Keratinocyte (primary cell): ENCODE results near the gene ATP12A. TPM values are rescaled to one million over a fixed set of nuclear protein-coding genes. Genes with fewer than 3 reads are reported as not detected.
A peak's percentile ranks its signal among the peaks of the same experiment; 100 is the strongest.

Experiments
- DNase-seq: peaks from one replicate; pipeline ENCODE4 v3.0.0-alpha.2; 2011; ENCODE audit warnings: low read depth, missing footprints, low spot score
- FAIRE-seq: peaks from 2 replicates; lab custom pipeline; 2011; peaks lifted over from hg19 to GRCh38; lab: Jason Lieb, UNC
- H2AFZ ChIP-seq: 2 replicates; pipeline ENCODE4 v1.6.0; 2012; ENCODE audit warnings: low read length, control low read depth, inconsistent platforms; ENCODE audit not compliant: control insufficient read depth
- H3K27ac ChIP-seq: 2 replicates; pipeline ENCODE4 v1.5.1; 2011; ENCODE audit warnings: low read length; ENCODE audit not compliant: control insufficient read depth, insufficient read depth
- H3K27me3 ChIP-seq: 3 replicates; pipeline ENCODE4 v1.6.0; 2011; ENCODE audit warnings: low read length; ENCODE audit not compliant: control insufficient read depth, insufficient read depth; ENCODE audit errors: extremely low read depth
- H3K36me3 ChIP-seq, 2 experiments: 2 replicates in 1 of 2; 3 replicates in 1 of 2; pipeline ENCODE4 v1.5.1; 2011; ENCODE audit warnings: low read length in 2 of 2, mild to moderate bottlenecking in 1 of 2; ENCODE audit not compliant: control insufficient read depth in 2 of 2, insufficient read depth in 2 of 2; ENCODE audit errors: extremely low read depth in 1 of 2
- H3K4me1 ChIP-seq: 3 replicates; pipeline ENCODE4 v1.5.1; 2011; ENCODE audit warnings: low read length; ENCODE audit not compliant: control insufficient read depth, insufficient read depth; ENCODE audit errors: extremely low read depth
- H3K4me2 ChIP-seq: 3 replicates; pipeline ENCODE4 v1.6.0; 2011; ENCODE audit warnings: low read depth, low read length; ENCODE audit not compliant: control insufficient read depth, insufficient read depth; ENCODE audit errors: extremely low read depth
- H3K4me3 ChIP-seq, 3 experiments: fragments of 200-600 bp in 1 of 3; sonication (generic) in 1 of 3; 2 replicates in 2 of 3; 3 replicates in 1 of 3; pipeline ENCODE4 v1.5.1; 2011 to 2016; ENCODE audit warnings: low read length in 3 of 3, mild to moderate bottlenecking in 3 of 3, control low read depth in 2 of 3, inconsistent platforms in 1 of 3, low read depth in 1 of 3, mixed read lengths in 1 of 3, mixed run types in 1 of 3, moderate library complexity in 1 of 3; ENCODE audit not compliant: control insufficient read depth in 2 of 3, insufficient read depth in 2 of 3; ENCODE audit errors: extremely low read depth in 1 of 3
- H3K79me2 ChIP-seq: 2 replicates; pipeline ENCODE4 v1.6.0; 2012; ENCODE audit warnings: low read length; ENCODE audit not compliant: control insufficient read depth, insufficient read depth
- H3K9ac ChIP-seq: 3 replicates; pipeline ENCODE4 v1.6.0; 2011; ENCODE audit warnings: low read length; ENCODE audit not compliant: control insufficient read depth, insufficient read depth; ENCODE audit errors: extremely low read depth
- H3K9me1 ChIP-seq: 3 replicates; pipeline ENCODE4 v1.6.0; 2011; ENCODE audit warnings: low read length; ENCODE audit not compliant: control insufficient read depth, insufficient read depth; ENCODE audit errors: extremely low read depth
- H3K9me3 ChIP-seq: 2 replicates; pipeline ENCODE4 v1.5.1; 2012; ENCODE audit warnings: low read depth, low read length; ENCODE audit not compliant: control insufficient read depth
- H4K20me1 ChIP-seq: 3 replicates; pipeline ENCODE4 v1.6.0; 2011; ENCODE audit warnings: low read length; ENCODE audit not compliant: control insufficient read depth, insufficient read depth; ENCODE audit errors: extremely low read depth
- EZH2 ChIP-seq: IDR thresholded peaks from one replicate; pipeline ENCODE4 v1.6.1; 2012; ENCODE audit warnings: inconsistent platforms, mild to moderate bottlenecking, low read length, moderate library complexity
- dilution Hi-C: fragments of 300-500 bp; cut with MboI; formaldehyde crosslinking; loops from one replicate; pipeline ENCODE4 v1.7.0; 2020; ENCODE audit warnings: low sequenced_read_pairs; ENCODE audit not compliant: extremely low pct_ligation_motif_present
- polyA plus RNA-seq, 5 experiments: library from polyadenylated mRNA; depleted of rRNA in 3 of 5; stranded (reverse) in 3 of 5; stranded (forward) in 1 of 5; unstranded in 1 of 5; fragments of >200 nt; gene quantifications; 1 replicate in 1 of 5; 2 replicates in 3 of 5; 3 replicates in 1 of 5; pipeline versions ENCODE4 v1.2.1 to v1.2.3, GENCODE V29; 2011 to 2012; ENCODE audit warnings: missing spikeins in 2 of 5, low read depth in 1 of 5, low replicate concordance in 1 of 5
- TF ChIP-seq, protein P1 (sequence below), 3 experiments: IDR thresholded peaks in 1 of 3; conservative IDR thresholded peaks in 1 of 3; optimal IDR thresholded peaks in 1 of 3; 2 replicates in 2 of 3; 3 replicates in 1 of 3; pipeline versions ENCODE3 to v1.5.1; 2011; ENCODE audit warnings: low read length in 3 of 3, mild to moderate bottlenecking in 3 of 3, moderate library complexity in 2 of 3, control low read depth in 1 of 3, inconsistent platforms in 1 of 3; ENCODE audit not compliant: insufficient read depth in 2 of 3; ENCODE audit errors: extremely low read depth in 1 of 3

ATP12A gene
- polyA plus RNA-seq, 1 donor (not counting 4 experiments of a cell fraction or from before 2014, with no cell fraction given): 0.79 TPM

DNA sequence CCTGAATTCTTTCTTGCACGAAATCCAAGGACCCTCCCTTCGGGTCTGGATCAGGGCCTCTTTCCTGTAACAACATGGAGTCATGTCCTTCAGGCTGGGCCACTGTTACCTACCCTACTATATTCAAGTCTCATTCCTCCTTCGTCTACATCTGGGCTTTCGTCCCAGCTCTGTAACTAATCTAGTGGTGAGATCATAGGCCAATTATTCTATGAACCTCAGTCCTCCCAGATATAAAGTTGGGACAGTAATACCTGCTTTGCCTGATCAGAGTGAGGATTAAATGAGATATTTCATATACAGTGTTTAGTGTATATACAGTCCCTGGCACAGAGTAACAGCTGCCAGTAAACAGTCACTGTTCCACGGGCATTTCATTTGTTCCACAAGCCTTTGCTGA lies 48.3 kb upstream of the ATP12A start:
- Histone ChIP-seq H3K27ac (no peak overlapping the region), H3K36me3 (no peaks in the 10 kb centered on the region), H4K20me1 (no peaks in the 10 kb centered on the region), H3K4me2 (no peak overlapping the region), H3K79me2 (no peaks in the 10 kb centered on the region), H3K9me1 (peaks cover 2% of the 10 kb centered on the region), H3K4me1 (peaks cover 19% of the 10 kb centered on the region), H3K27me3 (no peaks in the 10 kb centered on the region), H2AFZ (no peak overlapping the region), H3K9ac (no peak overlapping the region), H3K9me3 (no peaks in the 10 kb centered on the region), H3K4me3 (no peak overlapping the region)
- TF ChIP-seq EZH2: no peak
- TF ChIP-seq, protein P1, sequence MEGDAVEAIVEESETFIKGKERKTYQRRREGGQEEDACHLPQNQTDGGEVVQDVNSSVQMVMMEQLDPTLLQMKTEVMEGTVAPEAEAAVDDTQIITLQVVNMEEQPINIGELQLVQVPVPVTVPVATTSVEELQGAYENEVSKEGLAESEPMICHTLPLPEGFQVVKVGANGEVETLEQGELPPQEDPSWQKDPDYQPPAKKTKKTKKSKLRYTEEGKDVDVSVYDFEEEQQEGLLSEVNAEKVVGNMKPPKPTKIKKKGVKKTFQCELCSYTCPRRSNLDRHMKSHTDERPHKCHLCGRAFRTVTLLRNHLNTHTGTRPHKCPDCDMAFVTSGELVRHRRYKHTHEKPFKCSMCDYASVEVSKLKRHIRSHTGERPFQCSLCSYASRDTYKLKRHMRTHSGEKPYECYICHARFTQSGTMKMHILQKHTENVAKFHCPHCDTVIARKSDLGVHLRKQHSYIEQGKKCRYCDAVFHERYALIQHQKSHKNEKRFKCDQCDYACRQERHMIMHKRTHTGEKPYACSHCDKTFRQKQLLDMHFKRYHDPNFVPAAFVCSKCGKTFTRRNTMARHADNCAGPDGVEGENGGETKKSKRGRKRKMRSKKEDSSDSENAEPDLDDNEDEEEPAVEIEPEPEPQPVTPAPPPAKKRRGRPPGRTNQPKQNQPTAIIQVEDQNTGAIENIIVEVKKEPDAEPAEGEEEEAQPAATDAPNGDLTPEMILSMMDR (optimal IDR thresholded peaks at IDR 0.05 in 1 of 3, IDR thresholded peaks at IDR 0.05 in 1 of 3, conservative IDR thresholded peaks at IDR 0.05 in 1 of 3; ENCODE audit: extremely low read depth in 1 of 3, insufficient read depth in 2 of 3, low read length in 3 of 3): no peak
- FAIRE-seq: no peak
- no peak for DNase-seq
- dilution Hi-C loops: no loop called here

- dilution Hi-C loops: no loop called here
- Histone ChIP-seq H3K4me2 (no peak overlapping the region), H3K9me1 (peaks cover 2% of the 10 kb centered on the region), H3K4me1 (peaks cover 19% of the 10 kb centered on the region), H3K79me2 (no peaks in the 10 kb centered on the region), H3K9me3 (no peaks in the 10 kb centered on the region), H3K27ac (no peak overlapping the region), H2AFZ (no peak overlapping the region), H3K4me3 (no peak overlapping the region), H4K20me1 (no peaks in the 10 kb centered on the region), H3K27me3 (no peaks in the 10 kb centered on the region), H3K9ac (no peak overlapping the region), H3K36me3 (no peaks in the 10 kb centered on the region)
- FAIRE-seq (peak; percentile 79), DNase-seq (no peak)
- no peak for TF ChIP-seq EZH2
- TF ChIP-seq, protein P1 (optimal IDR thresholded peaks at IDR 0.05 in 1 of 3, IDR thresholded peaks at IDR 0.05 in 1 of 3, conservative IDR thresholded peaks at IDR 0.05 in 1 of 3; ENCODE audit: extremely low read depth in 1 of 3, insufficient read depth in 2 of 3, low read length in 3 of 3): no peak
Observed at GRCh38 chr13:24632382-24633121, 47.7 kb upstream of the ATP12A start.
